Gastroesophageal sphincter (tissue), 3 donors: ENCODE data around the gene ZBTB20.
"Not testable (repeated sequence)": the region's sequence is repeated elsewhere in the genome, so short reads cannot be mapped to it uniquely, and the experiment has no call there.

Source experiments
- EP300 ChIP-seq: sonication (generic); formaldehyde crosslinking; IDR thresholded peaks from one replicate; pipeline ENCODE4 v1.6.1; 2017; ENCODE audit warnings: antibody characterized with exemption, mild to moderate bottlenecking
- POLR2A ChIP-seq, 2 donors: fragments of 450-650 bp; IDR thresholded peaks; one replicate each; pipeline ENCODE4 v1.6.1; 2017; ENCODE audit warnings: antibody characterized with exemption in 2 of 2, mild to moderate bottlenecking in 2 of 2, moderate library complexity in 1 of 2
- POLR2AphosphoS5 ChIP-seq: sonication (generic); formaldehyde crosslinking; IDR thresholded peaks from one replicate; pipeline ENCODE4 v1.6.1; 2017; ENCODE audit warnings: antibody characterized with exemption
- TF ChIP-seq, protein P1 (sequence below), 4 experiments: fragments of 200-600 bp in 2 of 4; fragments of 450-650 bp in 2 of 4; sonication (generic) in 1 of 4; IDR thresholded peaks; one replicate each; pipeline ENCODE4 v1.5.1; 2017 to 2019; ENCODE audit warnings: antibody characterized with exemption in 4 of 4, mild to moderate bottlenecking in 2 of 4, moderate library complexity in 2 of 4

DNA sequence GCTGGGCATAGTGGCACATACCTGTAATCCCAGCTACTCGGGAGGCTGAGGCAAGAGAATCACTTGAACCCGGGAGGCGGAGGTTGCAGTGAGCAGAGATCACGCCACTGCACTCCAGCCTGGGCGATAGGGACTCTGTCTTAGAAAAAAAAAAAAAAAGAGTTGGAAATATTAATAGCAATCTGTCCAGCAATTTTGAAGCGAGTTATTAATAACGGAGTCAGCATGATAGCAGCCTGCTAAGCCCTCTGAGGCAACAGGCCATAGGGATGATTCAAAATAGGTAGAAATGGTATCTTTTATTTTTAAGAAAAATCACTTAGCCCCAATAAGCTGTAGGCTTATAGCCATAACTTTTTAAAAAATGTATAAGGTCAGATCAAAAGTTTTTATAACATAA is 37.0 kb downstream of the ZBTB20 start:
- TF ChIP-seq, protein P1, sequence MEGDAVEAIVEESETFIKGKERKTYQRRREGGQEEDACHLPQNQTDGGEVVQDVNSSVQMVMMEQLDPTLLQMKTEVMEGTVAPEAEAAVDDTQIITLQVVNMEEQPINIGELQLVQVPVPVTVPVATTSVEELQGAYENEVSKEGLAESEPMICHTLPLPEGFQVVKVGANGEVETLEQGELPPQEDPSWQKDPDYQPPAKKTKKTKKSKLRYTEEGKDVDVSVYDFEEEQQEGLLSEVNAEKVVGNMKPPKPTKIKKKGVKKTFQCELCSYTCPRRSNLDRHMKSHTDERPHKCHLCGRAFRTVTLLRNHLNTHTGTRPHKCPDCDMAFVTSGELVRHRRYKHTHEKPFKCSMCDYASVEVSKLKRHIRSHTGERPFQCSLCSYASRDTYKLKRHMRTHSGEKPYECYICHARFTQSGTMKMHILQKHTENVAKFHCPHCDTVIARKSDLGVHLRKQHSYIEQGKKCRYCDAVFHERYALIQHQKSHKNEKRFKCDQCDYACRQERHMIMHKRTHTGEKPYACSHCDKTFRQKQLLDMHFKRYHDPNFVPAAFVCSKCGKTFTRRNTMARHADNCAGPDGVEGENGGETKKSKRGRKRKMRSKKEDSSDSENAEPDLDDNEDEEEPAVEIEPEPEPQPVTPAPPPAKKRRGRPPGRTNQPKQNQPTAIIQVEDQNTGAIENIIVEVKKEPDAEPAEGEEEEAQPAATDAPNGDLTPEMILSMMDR (IDR thresholded peaks at IDR 0.05), result not testable (repeated sequence)
- TF ChIP-seq POLR2A (IDR thresholded peaks at IDR 0.05); EP300; POLR2AphosphoS5: not testable (repeated sequence)
